Vagina (tissue), 2 donors: ENCODE results near the gene FIBCD1.

ENCODE experiments used
- CTCF ChIP-seq, 3 experiments: fragments of 450-650 bp in 2 of 3; fragments of 200-600 bp in 1 of 3; sonication (generic) in 1 of 3; IDR thresholded peaks; one replicate each; pipeline ENCODE4 v1.5.1; 2017 to 2019; ENCODE audit warnings: antibody characterized with exemption in 3 of 3, mild to moderate bottlenecking in 2 of 3, moderate library complexity in 2 of 3
- POLR2A ChIP-seq, 2 donors: fragments of 450-650 bp; IDR thresholded peaks; one replicate each; pipeline ENCODE4 v1.6.1; 2017; ENCODE audit warnings: antibody characterized with exemption in 2 of 2, mild to moderate bottlenecking in 2 of 2, moderate library complexity in 2 of 2

- TF ChIP-seq CTCF (IDR thresholded peaks at IDR 0.05) (no peak), POLR2A (IDR thresholded peaks at IDR 0.05) (no peak)
Observed at GRCh38 chr9:130943221-130943620, 4.2 kb upstream of the FIBCD1 start.
